ENCODE results near the gene PTPRN2. TPM values are rescaled to one million over a fixed set of nuclear protein-coding genes. Genes with fewer than 3 reads are reported as not detected.

Gene PTPRN2
- total RNA-seq, 1 donor from 2014 or later: 15.4 TPM

DNA sequence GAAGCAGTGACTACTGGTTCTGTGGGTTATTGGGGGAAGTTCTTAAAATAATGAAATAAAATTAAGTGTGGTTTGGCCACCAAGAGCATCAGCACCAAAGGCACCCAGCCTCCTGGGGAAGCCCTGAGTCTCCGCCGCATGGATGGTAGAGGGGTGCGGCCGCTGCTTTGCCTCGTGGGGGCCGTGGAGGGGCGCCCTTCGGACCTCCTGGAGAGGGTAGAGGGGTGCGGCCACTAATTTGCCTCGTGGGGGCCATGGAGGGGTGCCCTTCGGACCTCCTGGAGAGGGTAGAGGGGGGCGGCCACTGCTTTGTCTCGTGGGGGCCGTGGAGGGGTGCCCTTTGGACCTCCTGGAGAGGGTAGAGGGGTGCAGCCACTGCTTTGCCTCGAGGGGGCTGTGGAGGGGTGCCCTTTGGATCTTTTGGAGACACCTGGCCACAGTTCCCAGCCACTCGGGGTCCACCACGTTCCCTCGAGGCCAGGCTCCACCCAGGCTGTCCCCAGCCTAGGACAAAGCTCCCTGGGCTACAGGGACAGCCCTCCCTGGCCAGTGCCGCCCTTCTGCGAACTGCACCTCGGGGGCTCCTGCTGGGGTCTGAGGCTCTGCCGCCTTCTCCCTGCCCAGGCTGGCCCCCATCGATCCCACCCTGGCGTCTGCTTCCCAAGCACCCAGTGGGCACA lies 535.1 kb downstream of the PTPRN2 start:
- no peaks in the 10 kb centered on the region for H3K9me3 Mint-ChIP-seq
- no peak overlapping the region for H3K4me3 Mint-ChIP-seq
- TF ChIP-seq, protein P1, sequence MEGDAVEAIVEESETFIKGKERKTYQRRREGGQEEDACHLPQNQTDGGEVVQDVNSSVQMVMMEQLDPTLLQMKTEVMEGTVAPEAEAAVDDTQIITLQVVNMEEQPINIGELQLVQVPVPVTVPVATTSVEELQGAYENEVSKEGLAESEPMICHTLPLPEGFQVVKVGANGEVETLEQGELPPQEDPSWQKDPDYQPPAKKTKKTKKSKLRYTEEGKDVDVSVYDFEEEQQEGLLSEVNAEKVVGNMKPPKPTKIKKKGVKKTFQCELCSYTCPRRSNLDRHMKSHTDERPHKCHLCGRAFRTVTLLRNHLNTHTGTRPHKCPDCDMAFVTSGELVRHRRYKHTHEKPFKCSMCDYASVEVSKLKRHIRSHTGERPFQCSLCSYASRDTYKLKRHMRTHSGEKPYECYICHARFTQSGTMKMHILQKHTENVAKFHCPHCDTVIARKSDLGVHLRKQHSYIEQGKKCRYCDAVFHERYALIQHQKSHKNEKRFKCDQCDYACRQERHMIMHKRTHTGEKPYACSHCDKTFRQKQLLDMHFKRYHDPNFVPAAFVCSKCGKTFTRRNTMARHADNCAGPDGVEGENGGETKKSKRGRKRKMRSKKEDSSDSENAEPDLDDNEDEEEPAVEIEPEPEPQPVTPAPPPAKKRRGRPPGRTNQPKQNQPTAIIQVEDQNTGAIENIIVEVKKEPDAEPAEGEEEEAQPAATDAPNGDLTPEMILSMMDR (conservative IDR thresholded peaks at IDR 0.05): no peak
- H3K4me1 Mint-ChIP-seq (ENCODE audit: unreplicated experiment): no peaks in the 10 kb centered on the region
- H3K36me3 Mint-ChIP-seq: no peaks in the 10 kb centered on the region
- DNase-seq (ENCODE audit: extremely low spot score, unreplicated experiment): no peak
- no peak overlapping the region for H3K27ac Mint-ChIP-seq
- H3K27me3 Mint-ChIP-seq: no peaks in the 10 kb centered on the region

DNA sequence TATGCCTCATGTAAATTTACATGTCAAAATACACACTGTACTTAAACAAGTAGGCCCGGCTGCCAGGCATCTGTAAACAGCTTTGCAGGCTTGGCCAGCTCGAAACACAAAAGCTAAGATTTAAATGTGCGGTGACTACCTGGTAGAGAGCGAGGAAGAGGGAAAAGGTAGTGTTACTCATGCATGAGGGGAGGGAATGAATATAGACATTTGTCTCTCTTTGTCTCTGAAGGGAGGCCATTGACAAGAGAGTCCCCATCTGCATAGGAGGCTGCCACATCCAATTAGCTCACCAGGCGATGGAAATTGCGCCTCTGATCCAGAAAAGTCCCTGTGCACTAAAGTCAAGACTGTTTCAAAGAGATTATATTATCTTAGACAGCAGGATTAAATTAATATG lies 535.8 kb downstream of the PTPRN2 start:
- no peaks in the 10 kb centered on the region for H3K27me3 Mint-ChIP-seq
- DNase-seq (ENCODE audit: extremely low spot score, unreplicated experiment): no peak
- no peaks in the 10 kb centered on the region for H3K36me3 Mint-ChIP-seq
- H3K27ac Mint-ChIP-seq: no peak overlapping the region
- TF ChIP-seq, protein P1 (conservative IDR thresholded peaks at IDR 0.05): no peak
- H3K4me3 Mint-ChIP-seq: no peak overlapping the region
- H3K9me3 Mint-ChIP-seq: no peaks in the 10 kb centered on the region
- no peaks in the 10 kb centered on the region for H3K4me1 Mint-ChIP-seq (ENCODE audit: unreplicated experiment)

DNA sequence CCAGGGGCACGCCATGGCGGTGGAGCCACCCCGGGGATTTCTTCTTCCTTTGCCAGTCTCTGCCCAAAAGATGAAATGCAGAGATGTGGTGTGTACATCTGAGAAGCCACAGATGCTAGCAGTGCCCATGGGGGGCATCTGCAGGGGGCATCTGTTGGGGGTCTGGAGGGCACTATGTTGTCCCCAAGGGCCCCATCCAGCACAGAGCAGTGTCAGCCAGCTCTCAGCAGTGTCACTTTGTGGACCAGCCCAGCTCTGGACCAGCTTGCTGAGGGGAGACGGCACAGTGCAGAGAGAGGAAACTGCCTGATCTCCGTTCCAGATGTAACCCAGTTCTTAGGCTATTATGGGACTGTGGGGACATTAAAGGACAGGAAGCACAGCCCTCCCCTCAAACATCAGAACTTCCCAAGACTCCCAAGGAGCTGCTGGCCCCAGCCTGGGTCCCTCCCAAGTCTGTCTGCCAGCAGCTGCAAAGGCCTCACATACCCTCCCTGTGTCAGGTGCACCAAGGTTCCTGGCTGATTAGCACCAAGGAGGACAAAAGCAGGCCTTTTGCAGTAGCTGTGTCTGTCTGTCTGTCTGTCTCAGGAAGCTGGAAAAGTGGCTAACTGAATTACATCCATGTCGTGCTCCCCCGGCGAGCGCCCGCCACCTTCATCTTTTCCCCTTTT lies 536.5 kb downstream of the PTPRN2 start:
- H3K4me3 Mint-ChIP-seq: no peak overlapping the region
- no peak overlapping the region for H3K27ac Mint-ChIP-seq
- no peak for DNase-seq (ENCODE audit: extremely low spot score, unreplicated experiment)
- TF ChIP-seq, protein P1 (conservative IDR thresholded peaks at IDR 0.05): no peak
- H3K36me3 Mint-ChIP-seq: no peaks in the 10 kb centered on the region
- no peaks in the 10 kb centered on the region for H3K9me3 Mint-ChIP-seq
- H3K27me3 Mint-ChIP-seq: no peaks in the 10 kb centered on the region
- H3K4me1 Mint-ChIP-seq (ENCODE audit: unreplicated experiment): no peaks in the 10 kb centered on the region

DNA sequence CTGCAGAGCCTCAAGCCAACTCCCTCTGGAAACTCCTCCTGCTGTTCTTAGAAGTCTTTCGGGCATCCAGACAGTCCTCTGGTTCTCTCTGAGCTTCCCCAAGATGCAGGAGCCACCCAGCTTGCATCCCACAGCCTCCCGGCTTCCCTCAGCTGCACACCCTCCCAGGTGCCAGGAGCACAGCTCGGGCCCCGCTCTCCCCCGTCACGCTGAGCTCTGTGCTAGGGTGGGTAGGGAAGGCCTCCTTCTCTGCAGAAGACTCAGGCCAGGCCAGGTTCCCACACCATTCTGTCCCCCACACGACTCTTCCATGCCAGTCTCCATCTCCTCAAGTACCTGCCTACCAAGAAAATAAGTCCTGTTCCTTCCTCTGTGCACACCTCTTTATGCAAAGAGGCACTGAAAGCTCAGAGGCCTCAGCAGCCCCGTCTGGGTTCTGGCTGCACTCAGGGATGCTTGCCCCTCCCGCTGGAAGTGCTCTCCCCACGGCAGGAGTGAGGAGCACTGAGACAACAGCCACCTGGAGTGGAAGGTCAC lies 537.1 kb downstream of the PTPRN2 start:
- Mint-ChIP-seq H3K9me3 (no peaks in the 10 kb centered on the region), H3K4me3 (no peak overlapping the region), H3K4me1 (ENCODE audit: unreplicated experiment) (no peaks in the 10 kb centered on the region), H3K36me3 (no peaks in the 10 kb centered on the region), H3K27me3 (no peaks in the 10 kb centered on the region), H3K27ac (no peak overlapping the region)
- TF ChIP-seq, protein P1 (conservative IDR thresholded peaks at IDR 0.05): no peak
- DNase-seq (ENCODE audit: extremely low spot score, unreplicated experiment): no peak

DNA sequence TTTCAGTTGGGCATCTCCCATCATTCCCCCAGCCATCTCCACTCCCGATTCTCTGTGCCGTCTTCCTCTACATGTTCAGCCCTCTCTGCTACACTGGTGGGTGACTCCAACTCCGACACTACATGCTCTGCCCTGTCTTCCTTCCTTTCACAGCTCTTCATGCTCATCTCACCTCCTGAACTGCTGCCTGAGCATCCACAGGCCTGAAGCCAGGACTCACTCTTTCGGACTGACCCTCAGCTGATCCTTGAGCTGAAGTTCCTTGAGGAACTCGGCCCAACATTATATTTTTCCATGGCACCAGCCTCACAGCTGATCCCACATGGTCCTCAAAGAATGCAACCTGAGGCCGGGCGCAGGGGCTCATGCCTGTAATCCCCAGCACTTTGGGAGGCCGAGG lies 538.4 kb downstream of the PTPRN2 start:
- H3K4me1 Mint-ChIP-seq (ENCODE audit: unreplicated experiment): no peaks in the 10 kb centered on the region
- H3K36me3 Mint-ChIP-seq: no peaks in the 10 kb centered on the region
- H3K9me3 Mint-ChIP-seq: no peaks in the 10 kb centered on the region
- H3K4me3 Mint-ChIP-seq: no peak overlapping the region
- no peak overlapping the region for H3K27ac Mint-ChIP-seq
- no peaks in the 10 kb centered on the region for H3K27me3 Mint-ChIP-seq
- DNase-seq (ENCODE audit: extremely low spot score, unreplicated experiment): no peak
- TF ChIP-seq, protein P1 (conservative IDR thresholded peaks at IDR 0.05): no peak

Measured in type B pancreatic cell (in vitro differentiated cells).